Measurements from ENCODE around the gene IRS1. TPM values are rescaled to one million over a fixed set of nuclear protein-coding genes. Genes with fewer than 3 reads are reported as not detected.

Gene IRS1
- total RNA-seq, 1 donor from 2014 or later, result 0.72 TPM

- no peak for DNase-seq (ENCODE audit: low spot score)
- H3K27ac Mint-ChIP-seq (ENCODE audit: unreplicated experiment), result no peak overlapping the region
- no peaks in the 10 kb centered on the region for H3K27me3 Mint-ChIP-seq (ENCODE audit: unreplicated experiment)
- no peaks in the 10 kb centered on the region for H3K9me3 Mint-ChIP-seq (ENCODE audit: unreplicated experiment)
- no peaks in the 10 kb centered on the region for H3K4me1 Mint-ChIP-seq (ENCODE audit: unreplicated experiment)
- H3K4me3 Mint-ChIP-seq (ENCODE audit: unreplicated experiment), result no peak overlapping the region
- no peak for TF ChIP-seq CTCF (IDR thresholded peaks at IDR 0.05; ENCODE audit: unreplicated experiment)
- H3K36me3 Mint-ChIP-seq (ENCODE audit: low read depth, unreplicated experiment), result no peaks in the 10 kb centered on the region
Observed at GRCh38 chr2:226728996-226729395, 70.6 kb downstream of the IRS1 start.

DNA sequence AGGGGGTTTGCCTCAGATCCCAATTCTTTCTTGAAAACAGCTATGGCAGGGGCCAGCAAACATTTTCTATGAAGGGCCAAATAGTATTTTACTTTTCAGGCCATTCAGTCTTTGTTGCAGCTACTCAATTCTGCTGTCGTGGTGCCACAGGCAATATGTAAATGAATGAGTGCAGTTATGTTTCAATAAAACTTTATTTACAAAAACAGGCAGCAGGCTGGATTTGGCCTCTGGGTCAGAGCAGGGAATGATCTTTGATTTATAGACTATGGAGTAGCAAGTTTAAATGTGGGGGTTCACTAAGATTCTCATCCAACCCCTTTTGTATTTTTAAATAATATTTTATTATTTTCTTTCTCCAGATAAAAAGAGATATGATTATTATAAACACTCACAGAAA, 72.4 kb downstream of the IRS1 start:
- H3K27me3 Mint-ChIP-seq (ENCODE audit: unreplicated experiment), result no peaks in the 10 kb centered on the region
- H3K4me3 Mint-ChIP-seq (ENCODE audit: unreplicated experiment), result no peak overlapping the region
- no peaks in the 10 kb centered on the region for H3K4me1 Mint-ChIP-seq (ENCODE audit: unreplicated experiment)
- H3K9me3 Mint-ChIP-seq (ENCODE audit: unreplicated experiment), result no peaks in the 10 kb centered on the region
- H3K36me3 Mint-ChIP-seq (ENCODE audit: low read depth, unreplicated experiment), result no peaks in the 10 kb centered on the region
- no peak for DNase-seq (ENCODE audit: low spot score)
- H3K27ac Mint-ChIP-seq (ENCODE audit: unreplicated experiment), result no peak overlapping the region
- TF ChIP-seq CTCF (IDR thresholded peaks at IDR 0.05; ENCODE audit: unreplicated experiment), result no peak

- Mint-ChIP-seq H3K4me1 (ENCODE audit: unreplicated experiment) (no peaks in the 10 kb centered on the region), H3K27ac (ENCODE audit: unreplicated experiment) (no peak overlapping the region), H3K36me3 (ENCODE audit: low read depth, unreplicated experiment) (no peaks in the 10 kb centered on the region), H3K4me3 (ENCODE audit: unreplicated experiment) (no peak overlapping the region), H3K27me3 (ENCODE audit: unreplicated experiment) (no peaks in the 10 kb centered on the region), H3K9me3 (ENCODE audit: unreplicated experiment) (no peaks in the 10 kb centered on the region)
- DNase-seq (ENCODE audit: low spot score), result no peak
- no peak for TF ChIP-seq CTCF (IDR thresholded peaks at IDR 0.05; ENCODE audit: unreplicated experiment)
Observed at GRCh38 chr2:226726546-226726945, 73.1 kb downstream of the IRS1 start.

DNA sequence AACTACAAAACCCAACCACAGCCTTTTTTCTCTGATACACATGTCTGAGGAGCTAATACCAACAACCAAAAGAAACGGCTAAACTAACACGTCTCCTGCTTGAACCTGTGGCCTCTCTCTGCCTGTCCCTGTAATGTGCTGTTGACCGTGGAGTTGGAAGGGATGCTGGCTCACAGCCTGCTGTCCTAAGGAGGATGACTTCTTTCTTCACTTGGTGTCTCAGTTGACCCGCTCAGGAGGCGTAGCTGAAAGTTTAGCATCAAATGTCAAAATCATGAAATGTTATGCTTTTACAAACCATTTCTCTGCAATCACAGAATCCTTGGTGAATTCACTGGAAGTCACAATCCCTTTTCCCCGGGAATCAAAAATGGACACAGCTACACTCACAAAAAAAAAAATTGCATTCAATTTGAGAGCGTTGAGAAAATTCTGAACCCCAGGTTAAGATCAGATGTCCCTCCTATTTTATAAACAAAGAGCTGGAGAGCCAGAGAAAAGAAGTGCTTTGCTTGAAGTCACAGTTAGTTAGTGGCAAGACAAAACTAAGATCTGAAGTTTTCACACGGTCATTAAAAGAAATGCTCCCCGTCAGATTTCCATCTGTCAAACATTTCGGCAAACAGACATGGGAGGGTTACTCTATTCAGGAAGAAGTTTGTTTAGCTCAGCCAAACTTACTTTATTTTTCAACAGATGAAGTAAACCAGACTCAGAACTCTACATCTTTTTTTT, 74.3 kb downstream of the IRS1 start:
- no peak for TF ChIP-seq CTCF (IDR thresholded peaks at IDR 0.05; ENCODE audit: unreplicated experiment)
- no peak for DNase-seq (ENCODE audit: low spot score)
- Mint-ChIP-seq H3K4me1 (ENCODE audit: unreplicated experiment) (no peaks in the 10 kb centered on the region), H3K27ac (ENCODE audit: unreplicated experiment) (no peak overlapping the region), H3K9me3 (ENCODE audit: unreplicated experiment) (no peaks in the 10 kb centered on the region), H3K36me3 (ENCODE audit: low read depth, unreplicated experiment) (no peaks in the 10 kb centered on the region), H3K27me3 (ENCODE audit: unreplicated experiment) (no peaks in the 10 kb centered on the region), H3K4me3 (ENCODE audit: unreplicated experiment) (no peak overlapping the region)

- Mint-ChIP-seq H3K27me3 (ENCODE audit: unreplicated experiment) (no peaks in the 10 kb centered on the region), H3K27ac (ENCODE audit: unreplicated experiment) (no peak overlapping the region), H3K36me3 (ENCODE audit: low read depth, unreplicated experiment) (no peaks in the 10 kb centered on the region), H3K4me3 (ENCODE audit: unreplicated experiment) (no peak overlapping the region), H3K9me3 (ENCODE audit: unreplicated experiment) (no peaks in the 10 kb centered on the region), H3K4me1 (ENCODE audit: unreplicated experiment) (no peaks in the 10 kb centered on the region)
- no peak for TF ChIP-seq CTCF (IDR thresholded peaks at IDR 0.05; ENCODE audit: unreplicated experiment)
- no peak for DNase-seq (ENCODE audit: low spot score)
Observed at GRCh38 chr2:226721541-226721940, 78.1 kb downstream of the IRS1 start.

Data from endothelial cell (in vitro differentiated cells).